Effector CD8-positive, alpha-beta T cell (primary cell): ENCODE data around the gene ZC3H7B.
A peak's percentile ranks its signal among the peaks of the same experiment; 100 is the strongest.
"Not testable (repeated sequence)": the region's sequence is repeated elsewhere in the genome, so short reads cannot be mapped to it uniquely, and the experiment has no call there.

Experiments used
- DNase-seq: peaks from one replicate; lab custom pipeline; 2025; lab: John Stamatoyannopoulos, UW

Gene ZC3H7B

DNA sequence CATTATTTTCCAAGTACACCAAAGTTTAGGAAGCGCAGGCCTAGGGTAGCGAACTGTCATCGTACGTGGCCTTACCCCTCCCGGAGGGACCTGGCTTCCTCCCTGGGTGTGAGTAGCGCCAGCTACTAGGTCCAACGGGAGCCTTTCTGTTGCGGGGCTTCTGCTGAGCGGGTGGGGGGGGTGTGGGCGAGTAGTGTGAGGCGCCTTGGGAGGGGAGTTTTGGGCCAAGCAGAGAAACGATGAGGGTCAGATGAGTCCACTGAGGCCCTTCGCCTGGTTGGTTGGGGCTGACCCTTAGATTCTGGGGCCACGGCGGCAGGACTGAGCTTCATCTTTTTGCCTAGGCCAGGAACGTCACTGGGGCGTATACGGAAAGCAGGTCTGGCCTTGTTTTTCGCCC lies 81.3 kb downstream of the ZC3H7B start:
- DNase-seq, result no peak

- DNase-seq, result no peak
These were observed 81.8 kb downstream of the ZC3H7B start for GRCh38 chr22:41383085-41383484.

GRCh38 chr22:41384128-41384527 lies 82.8 kb downstream of the ZC3H7B start:
- DNase-seq, result no peak

- no peak for DNase-seq
These were observed 86.0 kb downstream of the ZC3H7B start for GRCh38 chr22:41387341-41387740.

DNA sequence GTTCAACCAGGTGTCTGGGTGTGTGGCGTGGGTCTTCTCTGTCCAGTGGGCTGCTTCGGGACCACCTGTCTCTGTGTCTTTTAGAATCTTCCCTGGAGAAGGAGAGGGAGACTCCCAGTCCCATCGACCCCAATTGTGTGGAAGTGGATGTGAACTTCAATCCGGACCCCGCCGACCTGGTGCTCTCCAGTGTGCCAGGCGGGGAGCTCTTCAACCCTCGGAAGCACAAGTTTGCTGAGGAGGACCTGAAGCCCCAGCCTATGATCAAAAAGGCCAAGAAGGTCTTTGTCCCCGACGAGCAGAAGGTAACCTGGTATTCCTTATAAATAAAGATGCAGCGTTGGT lies 92.7 kb downstream of the ZC3H7B start:
- DNase-seq, result no peak

GRCh38 chr22:41395531-41396240 lies 94.4 kb downstream of the ZC3H7B start:
- no peak for DNase-seq

DNA sequence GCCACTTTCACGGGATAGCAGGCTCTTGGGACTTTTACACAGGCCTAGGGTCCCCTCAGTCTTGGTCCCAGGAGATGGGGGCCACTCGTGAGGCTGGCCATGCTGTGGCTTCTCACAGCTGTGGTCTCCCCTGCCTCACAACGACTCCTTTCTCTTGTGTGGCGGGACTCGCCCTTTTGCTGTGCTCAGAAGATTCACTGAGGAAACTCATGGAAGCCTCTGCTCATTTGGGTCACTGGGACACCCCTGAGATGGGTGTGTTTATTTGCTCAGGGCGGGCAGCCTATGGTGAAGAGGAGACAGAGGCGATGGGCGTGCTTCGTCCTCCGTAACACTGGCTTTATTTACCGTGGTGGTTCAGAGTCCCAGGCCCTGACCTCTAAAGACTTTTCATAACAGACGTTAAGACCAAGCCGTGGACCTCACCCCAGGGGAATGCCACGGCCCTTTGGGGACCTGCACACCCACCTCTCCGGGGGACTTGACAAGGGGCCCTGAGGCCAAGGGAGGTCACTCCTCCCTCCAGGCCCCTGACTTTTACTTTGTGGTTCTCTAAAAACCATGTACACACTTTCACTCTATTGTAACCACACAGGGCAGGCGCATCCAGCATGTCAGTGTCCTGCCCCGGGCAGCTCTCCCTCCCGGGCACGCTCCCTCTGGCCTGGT lies 96.0 kb downstream of the ZC3H7B start:
- DNase-seq, result no peak

GRCh38 chr22:41398921-41399320 lies 97.6 kb downstream of the ZC3H7B start:
- DNase-seq, result no peak

GRCh38 chr22:41401781-41402648 lies 100.7 kb downstream of the ZC3H7B start:
- DNase-seq, result no peak

- not testable (repeated sequence) for DNase-seq
These were observed 101.5 kb downstream of the ZC3H7B start for GRCh38 chr22:41402851-41403250.

DNA sequence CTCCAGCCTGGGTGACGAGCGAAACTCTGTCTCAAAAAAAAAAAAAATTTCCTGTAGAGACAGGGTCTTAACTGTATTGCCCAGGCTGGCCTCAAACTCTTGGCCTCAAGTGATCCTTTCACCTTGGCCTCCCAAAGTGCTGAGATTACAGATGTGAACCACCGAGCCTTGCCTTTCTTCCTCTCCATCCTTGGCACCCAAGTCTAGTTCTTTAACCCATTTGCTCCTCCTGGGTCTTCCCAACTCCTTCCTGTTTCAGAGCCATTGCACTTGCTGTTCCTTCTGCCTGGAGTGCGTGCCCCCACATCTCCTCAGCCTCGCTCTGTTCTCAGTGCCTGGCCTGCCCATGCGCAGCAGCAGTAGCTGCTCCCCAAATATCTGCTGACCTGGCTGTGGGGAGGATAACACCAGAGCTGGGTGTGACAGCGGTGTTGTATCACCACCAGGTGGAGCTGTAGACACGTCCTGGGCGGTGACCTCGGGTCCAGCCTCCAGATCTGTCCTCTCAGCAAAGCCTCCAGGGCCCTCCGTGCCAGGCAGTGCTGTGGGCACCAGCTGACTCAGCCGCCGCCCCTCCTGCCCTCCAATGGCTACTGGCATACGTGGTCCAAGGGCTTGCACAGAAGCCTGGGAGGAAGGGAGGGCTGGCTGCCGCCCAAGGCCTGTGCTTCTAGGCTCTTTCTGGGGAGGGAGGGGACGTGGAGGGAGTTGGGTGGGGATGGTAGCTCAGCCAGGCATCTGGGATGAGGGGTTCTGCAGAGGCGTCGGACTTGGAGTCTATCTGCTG lies 102.4 kb downstream of the ZC3H7B start:
- DNase-seq, result peak; percentile 67

DNA sequence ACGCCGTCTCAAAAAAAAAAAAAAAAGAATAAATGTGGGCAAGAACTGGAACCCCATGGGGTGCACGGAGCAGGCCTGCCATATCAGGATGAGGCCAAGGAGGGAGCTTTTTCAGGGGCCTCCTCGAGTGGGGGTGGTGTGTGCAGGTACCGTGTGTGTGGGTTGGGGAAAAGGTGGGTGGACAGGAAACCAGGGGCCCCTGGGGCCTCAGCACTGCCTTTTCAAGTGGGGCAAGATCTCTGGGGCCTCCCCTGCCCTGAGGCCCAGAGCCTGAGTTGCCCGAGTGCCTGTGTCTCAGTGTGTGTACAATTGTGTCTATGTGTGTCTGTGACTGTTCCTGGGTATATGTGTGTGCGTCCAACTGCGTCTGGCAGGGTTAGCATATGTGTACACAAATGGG lies 104.3 kb downstream of the ZC3H7B start:
- DNase-seq, result no peak

GRCh38 chr22:41406410-41406809 lies 105.1 kb downstream of the ZC3H7B start:
- no peak for DNase-seq

- no peak for DNase-seq
These were observed 106.1 kb downstream of the ZC3H7B start for GRCh38 chr22:41407433-41407832.

GRCh38 chr22:41408665-41409064 lies 107.3 kb downstream of the ZC3H7B start:
- DNase-seq, result no peak
